Vagina (tissue), 2 donors: ENCODE results near the gene HRK.

Source experiments
- POLR2A ChIP-seq, 2 donors: fragments of 450-650 bp; IDR thresholded peaks; one replicate each; pipeline ENCODE4 v1.6.1; 2017; ENCODE audit warnings: antibody characterized with exemption in 2 of 2, mild to moderate bottlenecking in 2 of 2, moderate library complexity in 2 of 2
- TF ChIP-seq, protein P1 (sequence below), 3 experiments: fragments of 450-650 bp in 2 of 3; fragments of 200-600 bp in 1 of 3; sonication (generic) in 1 of 3; IDR thresholded peaks; one replicate each; pipeline ENCODE4 v1.5.1; 2017 to 2019; ENCODE audit warnings: antibody characterized with exemption in 3 of 3, mild to moderate bottlenecking in 2 of 3, moderate library complexity in 2 of 3

DNA sequence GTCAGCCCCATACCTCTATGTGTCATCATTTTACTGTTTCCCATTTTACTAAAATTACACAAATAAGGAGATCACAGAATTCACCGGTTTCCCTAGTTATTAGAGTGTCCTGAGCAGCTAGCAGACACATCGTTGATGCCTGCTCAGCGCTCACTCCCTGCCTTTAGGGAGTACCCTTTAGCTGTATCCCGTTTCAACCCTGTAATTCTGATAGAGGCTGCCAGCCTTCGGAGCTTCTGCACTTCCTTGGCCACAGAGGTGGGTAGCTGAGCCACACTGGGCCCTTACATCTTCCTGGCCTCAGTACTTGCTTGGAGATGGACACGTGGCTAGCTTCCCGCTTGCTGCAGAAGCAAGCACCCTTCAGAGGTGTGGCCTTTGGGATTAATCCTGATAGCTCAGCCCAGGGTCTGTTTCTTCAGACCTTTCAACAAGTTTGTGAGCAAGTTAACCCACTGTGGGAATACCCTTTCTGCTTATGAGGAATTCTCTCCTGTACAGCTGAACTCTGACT is 15.2 kb upstream of the HRK start:
- TF ChIP-seq, protein P1, sequence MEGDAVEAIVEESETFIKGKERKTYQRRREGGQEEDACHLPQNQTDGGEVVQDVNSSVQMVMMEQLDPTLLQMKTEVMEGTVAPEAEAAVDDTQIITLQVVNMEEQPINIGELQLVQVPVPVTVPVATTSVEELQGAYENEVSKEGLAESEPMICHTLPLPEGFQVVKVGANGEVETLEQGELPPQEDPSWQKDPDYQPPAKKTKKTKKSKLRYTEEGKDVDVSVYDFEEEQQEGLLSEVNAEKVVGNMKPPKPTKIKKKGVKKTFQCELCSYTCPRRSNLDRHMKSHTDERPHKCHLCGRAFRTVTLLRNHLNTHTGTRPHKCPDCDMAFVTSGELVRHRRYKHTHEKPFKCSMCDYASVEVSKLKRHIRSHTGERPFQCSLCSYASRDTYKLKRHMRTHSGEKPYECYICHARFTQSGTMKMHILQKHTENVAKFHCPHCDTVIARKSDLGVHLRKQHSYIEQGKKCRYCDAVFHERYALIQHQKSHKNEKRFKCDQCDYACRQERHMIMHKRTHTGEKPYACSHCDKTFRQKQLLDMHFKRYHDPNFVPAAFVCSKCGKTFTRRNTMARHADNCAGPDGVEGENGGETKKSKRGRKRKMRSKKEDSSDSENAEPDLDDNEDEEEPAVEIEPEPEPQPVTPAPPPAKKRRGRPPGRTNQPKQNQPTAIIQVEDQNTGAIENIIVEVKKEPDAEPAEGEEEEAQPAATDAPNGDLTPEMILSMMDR (IDR thresholded peaks at IDR 0.05): no peak
- TF ChIP-seq POLR2A (IDR thresholded peaks at IDR 0.05): no peak
